ENCODE data around the gene OR10A4.
"Not testable (repeated sequence)": the region's sequence is repeated elsewhere in the genome, so short reads cannot be mapped to it uniquely, and the experiment has no call there.

Gene OR10A4

DNA sequence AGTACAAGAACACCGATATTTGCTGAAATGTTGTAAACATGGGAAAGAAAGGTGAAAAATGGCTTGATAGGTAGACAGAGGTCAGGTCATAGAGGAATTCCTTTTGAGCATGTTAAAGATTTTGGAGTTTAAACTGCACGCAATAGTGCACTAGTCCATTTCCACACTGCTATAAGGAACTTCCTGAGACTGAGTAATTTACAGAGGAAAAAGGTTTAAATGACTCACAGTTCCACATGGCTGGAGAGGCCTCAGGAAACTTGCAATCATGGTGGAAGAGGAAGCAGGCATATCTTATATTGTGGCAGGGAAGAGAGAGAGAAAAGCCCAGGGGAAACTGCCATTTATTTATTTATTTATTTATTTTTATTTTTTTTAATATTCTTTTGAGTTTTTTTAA is 25.9 kb upstream of the OR10A4 start:
- Histone ChIP-seq H3K9me3 (ENCODE audit: control insufficient read depth, low read length) (peaks cover 22% of the 10 kb centered on the region), H3K27ac (ENCODE audit: low read length, poor library complexity, severe bottlenecking) (no peak overlapping the region), H3K79me1 (replicated peaks; ENCODE audit: low read length, poor library complexity, severe bottlenecking) (no peaks in the 10 kb centered on the region), H3K9ac (ENCODE audit: low read length) (no peak overlapping the region), H3K36me3 (ENCODE audit: control insufficient read depth in 1 of 2, insufficient read depth in 2 of 2, low read depth in 1 of 2, low read length in 2 of 2) (no peaks in the 10 kb centered on the region), H3K4me3 (ENCODE audit: insufficient read depth in 1 of 2, low read depth in 1 of 2, low read length in 2 of 2) (no peak overlapping the region), H3K18ac (ENCODE audit: low read depth in 1 of 2, low read length in 2 of 2) (no peak overlapping the region), H3K27me3 (ENCODE audit: control insufficient read depth in 1 of 2, insufficient read depth in 1 of 2, low read length in 2 of 2) (no peaks in the 10 kb centered on the region), H3K4me1 (ENCODE audit: control insufficient read depth, insufficient read depth, low read depth, low read length) (no peaks in the 10 kb centered on the region), H4K91ac (ENCODE audit: low read length) (no peak overlapping the region), H3K14ac (ENCODE audit: low read length in 2 of 2) (no peak overlapping the region), H4K8ac (ENCODE audit: low read length) (no peak overlapping the region), H2BK15ac (ENCODE audit: low read depth, poor library complexity, severe bottlenecking) (no peak overlapping the region), H2BK5ac (ENCODE audit: low read depth, low read length, poor library complexity, severe bottlenecking) (no peak overlapping the region), H3K23ac (ENCODE audit: low read length in 2 of 2) (no peak overlapping the region), H3K4ac (ENCODE audit: low read depth in 1 of 2, low read length in 2 of 2) (no peak overlapping the region), H2BK120ac (ENCODE audit: low read depth, low read length) (no peak overlapping the region), H2AK5ac (ENCODE audit: low read length, severe bottlenecking) (no peak overlapping the region), H2BK12ac (ENCODE audit: low read length in 2 of 2) (no peak overlapping the region), H3K4me2 (ENCODE audit: low read length, poor library complexity, severe bottlenecking) (no peak overlapping the region), H2AFZ (ENCODE audit: low read depth, low read length) (no peak overlapping the region)
- 93% methylated on average over 1 of the region's 2 CpGs for WGBS
- DNase-seq = no peak

- DNase-seq; H2AK5ac ChIP-seq (ENCODE audit: low read length, severe bottlenecking); H3K4ac ChIP-seq (ENCODE audit: low read depth in 1 of 2, low read length in 2 of 2); H3K18ac ChIP-seq (ENCODE audit: low read depth in 1 of 2, low read length in 2 of 2); H3K23ac ChIP-seq (ENCODE audit: low read length in 2 of 2); H4K91ac ChIP-seq (ENCODE audit: low read length); H3K36me3 ChIP-seq (ENCODE audit: control insufficient read depth in 1 of 2, insufficient read depth in 2 of 2, low read depth in 1 of 2, low read length in 2 of 2); H3K27me3 ChIP-seq (ENCODE audit: control insufficient read depth in 1 of 2, insufficient read depth in 1 of 2, low read length in 2 of 2); H3K4me2 ChIP-seq (ENCODE audit: low read length, poor library complexity, severe bottlenecking); H3K27ac ChIP-seq (ENCODE audit: low read length, poor library complexity, severe bottlenecking); H3K4me3 ChIP-seq (ENCODE audit: insufficient read depth in 1 of 2, low read depth in 1 of 2, low read length in 2 of 2); H3K14ac ChIP-seq (ENCODE audit: low read length in 2 of 2); H2AFZ ChIP-seq (ENCODE audit: low read depth, low read length); H3K9ac ChIP-seq (ENCODE audit: low read length); H2BK120ac ChIP-seq (ENCODE audit: low read depth, low read length); H2BK12ac ChIP-seq (ENCODE audit: low read length in 2 of 2); H3K4me1 ChIP-seq (ENCODE audit: control insufficient read depth, insufficient read depth, low read depth, low read length); H4K8ac ChIP-seq (ENCODE audit: low read length); H3K79me1 ChIP-seq (replicated peaks; ENCODE audit: low read length, poor library complexity, severe bottlenecking); H2BK15ac ChIP-seq (ENCODE audit: low read depth, poor library complexity, severe bottlenecking); H2BK5ac ChIP-seq (ENCODE audit: low read depth, low read length, poor library complexity, severe bottlenecking): not testable (repeated sequence)
- peaks cover 13% of the 10 kb centered on the region for H3K9me3 ChIP-seq (ENCODE audit: control insufficient read depth, low read length)
- WGBS = 88% methylated on average over 5 of the region's 6 CpGs
Measured at GRCh38 chr11:6854801-6855200, 21.6 kb upstream of the OR10A4 start.

DNA sequence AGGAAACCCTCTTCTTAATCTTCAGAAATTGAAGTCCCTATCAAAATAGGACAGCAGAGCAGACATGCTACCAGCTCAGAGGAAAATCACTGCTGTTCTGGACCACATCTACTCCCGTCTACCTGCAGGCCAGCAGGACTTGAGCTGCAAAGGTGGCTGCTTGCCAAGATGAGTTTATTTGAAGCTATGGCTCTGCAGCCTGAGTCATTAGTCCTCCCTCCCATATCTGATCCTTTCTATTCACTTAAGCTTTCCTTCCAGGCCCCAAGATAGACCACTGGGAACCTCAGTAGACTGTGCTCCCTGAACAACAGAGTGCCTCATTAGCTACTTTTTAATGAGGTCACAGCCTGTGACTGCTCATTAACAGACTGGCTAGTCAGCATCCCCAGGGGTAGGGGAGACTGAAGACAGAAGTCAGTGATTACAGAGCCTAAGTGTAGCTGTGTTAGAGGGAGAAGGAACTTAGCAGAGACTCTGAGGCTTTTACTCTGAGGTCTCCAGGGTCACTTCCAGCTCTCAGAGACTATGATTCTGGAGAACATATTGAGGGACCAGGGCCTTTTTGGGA is 20.4 kb upstream of the OR10A4 start:
- H2BK12ac ChIP-seq (ENCODE audit: low read length in 2 of 2) = no peak overlapping the region
- H2BK15ac ChIP-seq (ENCODE audit: low read depth, poor library complexity, severe bottlenecking) = no peak overlapping the region
- DNase-seq = no peak
- 74% methylated on average over 1 of the region's 1 CpG for WGBS
- no peaks in the 10 kb centered on the region for H3K79me1 ChIP-seq (replicated peaks; ENCODE audit: low read length, poor library complexity, severe bottlenecking)
- no peak overlapping the region for H2BK5ac ChIP-seq (ENCODE audit: low read depth, low read length, poor library complexity, severe bottlenecking)
- H4K8ac ChIP-seq (ENCODE audit: low read length) = no peak overlapping the region
- H2BK120ac ChIP-seq (ENCODE audit: low read depth, low read length) = no peak overlapping the region
- H3K9ac ChIP-seq (ENCODE audit: low read length) = no peak overlapping the region
- H3K4me3 ChIP-seq (ENCODE audit: insufficient read depth in 1 of 2, low read depth in 1 of 2, low read length in 2 of 2) = no peak overlapping the region
- no peak overlapping the region for H2AK5ac ChIP-seq (ENCODE audit: low read length, severe bottlenecking)
- H3K4me1 ChIP-seq (ENCODE audit: control insufficient read depth, insufficient read depth, low read depth, low read length) = no peaks in the 10 kb centered on the region
- H2AFZ ChIP-seq (ENCODE audit: low read depth, low read length) = no peak overlapping the region
- no peaks in the 10 kb centered on the region for H3K36me3 ChIP-seq (ENCODE audit: control insufficient read depth in 1 of 2, insufficient read depth in 2 of 2, low read depth in 1 of 2, low read length in 2 of 2)
- H3K18ac ChIP-seq (ENCODE audit: low read depth in 1 of 2, low read length in 2 of 2) = no peak overlapping the region
- no peak overlapping the region for H3K14ac ChIP-seq (ENCODE audit: low read length in 2 of 2)
- H3K9me3 ChIP-seq (ENCODE audit: control insufficient read depth, low read length) = peaks cover 13% of the 10 kb centered on the region
- H3K4me2 ChIP-seq (ENCODE audit: low read length, poor library complexity, severe bottlenecking) = no peak overlapping the region
- no peak overlapping the region for H4K91ac ChIP-seq (ENCODE audit: low read length)
- H3K23ac ChIP-seq (ENCODE audit: low read length in 2 of 2) = no peak overlapping the region
- no peak overlapping the region for H3K27ac ChIP-seq (ENCODE audit: low read length, poor library complexity, severe bottlenecking)
- H3K4ac ChIP-seq (ENCODE audit: low read depth in 1 of 2, low read length in 2 of 2) = no peak overlapping the region
- H3K27me3 ChIP-seq (ENCODE audit: control insufficient read depth in 1 of 2, insufficient read depth in 1 of 2, low read length in 2 of 2) = no peaks in the 10 kb centered on the region

DNA sequence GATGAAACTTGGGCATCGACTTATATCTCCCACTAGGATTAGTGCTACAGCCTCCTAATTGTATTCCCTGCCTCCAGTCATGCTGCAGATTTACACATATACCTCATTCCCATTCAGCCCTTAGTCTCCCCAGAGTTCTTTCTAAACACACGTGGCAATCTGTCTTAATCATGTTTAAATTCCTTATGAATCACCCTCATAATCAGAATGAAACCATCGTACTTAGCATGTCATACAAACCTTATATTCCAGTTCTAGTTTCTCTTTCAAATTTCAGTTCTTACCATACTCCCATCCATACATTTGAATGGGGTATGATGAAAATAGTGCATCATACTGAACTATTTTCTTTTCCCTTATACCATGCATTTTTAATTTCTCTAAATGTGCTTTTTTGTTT is 19.6 kb upstream of the OR10A4 start:
- Histone ChIP-seq H2BK120ac (ENCODE audit: low read depth, low read length) (no peak overlapping the region), H2BK12ac (ENCODE audit: low read length in 2 of 2) (no peak overlapping the region), H3K79me1 (replicated peaks; ENCODE audit: low read length, poor library complexity, severe bottlenecking) (no peaks in the 10 kb centered on the region), H3K4me2 (ENCODE audit: low read length, poor library complexity, severe bottlenecking) (no peak overlapping the region), H2AK5ac (ENCODE audit: low read length, severe bottlenecking) (no peak overlapping the region), H3K23ac (ENCODE audit: low read length in 2 of 2) (no peak overlapping the region), H3K4ac (ENCODE audit: low read depth in 1 of 2, low read length in 2 of 2) (no peak overlapping the region), H3K4me1 (ENCODE audit: control insufficient read depth, insufficient read depth, low read depth, low read length) (no peaks in the 10 kb centered on the region), H3K14ac (ENCODE audit: low read length in 2 of 2) (no peak overlapping the region), H2BK5ac (ENCODE audit: low read depth, low read length, poor library complexity, severe bottlenecking) (no peak overlapping the region), H3K9ac (ENCODE audit: low read length) (no peak overlapping the region), H3K9me3 (ENCODE audit: control insufficient read depth, low read length) (peaks cover 13% of the 10 kb centered on the region), H3K27me3 (ENCODE audit: control insufficient read depth in 1 of 2, insufficient read depth in 1 of 2, low read length in 2 of 2) (no peaks in the 10 kb centered on the region), H3K36me3 (ENCODE audit: control insufficient read depth in 1 of 2, insufficient read depth in 2 of 2, low read depth in 1 of 2, low read length in 2 of 2) (no peaks in the 10 kb centered on the region), H3K27ac (ENCODE audit: low read length, poor library complexity, severe bottlenecking) (no peak overlapping the region), H4K91ac (ENCODE audit: low read length) (no peak overlapping the region), H4K8ac (ENCODE audit: low read length) (no peak overlapping the region), H2AFZ (ENCODE audit: low read depth, low read length) (no peak overlapping the region), H3K4me3 (ENCODE audit: insufficient read depth in 1 of 2, low read depth in 1 of 2, low read length in 2 of 2) (no peak overlapping the region), H2BK15ac (ENCODE audit: low read depth, poor library complexity, severe bottlenecking) (no peak overlapping the region), H3K18ac (ENCODE audit: low read depth in 1 of 2, low read length in 2 of 2) (no peak overlapping the region)
- WGBS = 69% methylated on average over 3 of the region's 3 CpGs
- DNase-seq = no peak

All from mesenchymal stem cell (in vitro differentiated cells and primary cell).